Mucosa of stomach (tissue), 1 donor: ENCODE measurements around the gene NOC4L.
"Not testable (repeated sequence)": the region's sequence is repeated elsewhere in the genome, so short reads cannot be mapped to it uniquely, and the experiment has no call there.

ENCODE experiments used
- H3K27me3 ChIP-seq: one replicate; pipeline ENCODE4 v1.7.0; 2013; ENCODE audit warnings: mild to moderate bottlenecking, low read length; ENCODE audit not compliant: control insufficient read depth, insufficient read depth
- H3K36me3 ChIP-seq: one replicate; pipeline ENCODE4 v1.7.0; 2013; ENCODE audit warnings: low read length; ENCODE audit not compliant: control insufficient read depth, insufficient read depth
- H3K4me1 ChIP-seq: one replicate; pipeline ENCODE4 v1.7.0; 2013; ENCODE audit warnings: mild to moderate bottlenecking, low read length; ENCODE audit not compliant: control insufficient read depth, insufficient read depth
- H3K4me3 ChIP-seq: one replicate; pipeline ENCODE4 v1.7.0; 2013; ENCODE audit warnings: low read length
- H3K9ac ChIP-seq: one replicate; pipeline ENCODE4 v1.7.0; 2013; ENCODE audit warnings: mild to moderate bottlenecking, low read length, moderate library complexity
- H3K9me3 ChIP-seq: one replicate; pipeline ENCODE4 v1.7.0; 2013; ENCODE audit warnings: mild to moderate bottlenecking, low read length, moderate library complexity; ENCODE audit not compliant: control insufficient read depth
- donor health status: Pancreatic carcinoma.

NOC4L gene

DNA sequence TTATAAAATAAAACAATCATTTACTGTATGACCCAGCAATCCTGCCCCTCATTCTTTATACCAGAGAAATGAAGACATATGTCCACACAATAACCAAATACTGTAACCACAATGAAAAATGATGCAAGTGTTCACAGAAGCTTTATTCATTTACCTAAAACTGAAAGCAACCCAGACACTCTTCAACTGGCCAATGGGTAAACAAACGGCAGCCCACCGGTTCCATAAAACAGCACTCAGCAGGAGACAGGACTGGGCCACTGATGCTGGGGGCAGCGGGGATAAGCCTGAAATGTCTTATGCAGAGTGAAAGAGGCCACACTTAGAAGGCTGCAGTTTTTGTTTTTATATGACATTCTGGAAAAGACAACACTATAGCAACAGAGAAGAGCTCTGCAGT, 15.2 kb upstream of the NOC4L start:
- no peaks in the 10 kb centered on the region for H3K27me3 ChIP-seq
- no peaks in the 10 kb centered on the region for H3K36me3 ChIP-seq
- no peak overlapping the region for H3K4me3 ChIP-seq
- no peaks in the 10 kb centered on the region for H3K4me1 ChIP-seq
- H3K9me3 ChIP-seq: no peaks in the 10 kb centered on the region
- no peak overlapping the region for H3K9ac ChIP-seq

DNA sequence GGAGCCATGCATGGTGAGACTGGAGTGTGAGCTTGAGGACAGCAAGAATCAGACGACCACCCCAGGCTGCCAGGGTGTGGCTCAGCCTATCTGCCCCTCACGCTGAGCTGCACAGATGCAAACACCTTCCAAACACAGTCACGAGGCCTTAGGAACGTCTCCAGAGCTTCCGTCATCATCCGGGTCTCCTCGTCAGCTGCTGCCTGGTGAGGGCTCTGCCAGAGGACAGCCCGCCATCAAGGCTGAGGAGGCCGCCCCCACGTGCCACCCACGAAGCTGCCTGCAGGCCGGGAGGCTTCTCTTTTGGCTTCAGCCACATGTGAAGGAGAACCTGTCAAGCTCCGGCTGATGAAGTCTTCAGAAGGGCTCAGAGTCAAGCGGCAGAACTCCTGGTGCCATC, 13.6 kb upstream of the NOC4L start:
- no peaks in the 10 kb centered on the region for H3K27me3 ChIP-seq
- H3K36me3 ChIP-seq: no peaks in the 10 kb centered on the region
- no peaks in the 10 kb centered on the region for H3K4me1 ChIP-seq
- no peak overlapping the region for H3K4me3 ChIP-seq
- no peak overlapping the region for H3K9ac ChIP-seq
- H3K9me3 ChIP-seq: no peaks in the 10 kb centered on the region

DNA sequence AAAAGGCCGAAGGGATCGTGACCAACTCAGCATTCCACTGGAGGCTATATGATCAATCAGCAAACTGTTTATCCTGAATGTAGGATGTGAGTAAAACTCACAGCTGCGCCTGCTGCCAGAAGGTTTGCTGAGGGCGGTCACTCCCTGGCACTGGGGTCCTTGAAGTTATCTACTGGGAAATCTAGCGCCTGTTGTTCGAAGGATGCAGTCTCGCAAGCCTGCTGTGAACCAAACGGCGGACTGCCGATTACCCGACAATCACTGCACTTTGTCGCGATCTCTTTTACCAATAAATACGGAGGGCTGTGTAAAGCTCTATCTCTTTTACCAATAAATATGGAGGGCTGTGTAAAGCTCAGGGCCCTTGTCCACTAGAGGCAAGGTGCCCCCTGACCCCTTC, 13.0 kb upstream of the NOC4L start:
- H3K4me1 ChIP-seq: no peaks in the 10 kb centered on the region
- no peaks in the 10 kb centered on the region for H3K27me3 ChIP-seq
- H3K36me3 ChIP-seq: no peaks in the 10 kb centered on the region
- H3K9me3 ChIP-seq: no peaks in the 10 kb centered on the region
- no peak overlapping the region for H3K4me3 ChIP-seq
- H3K9ac ChIP-seq: no peak overlapping the region

DNA sequence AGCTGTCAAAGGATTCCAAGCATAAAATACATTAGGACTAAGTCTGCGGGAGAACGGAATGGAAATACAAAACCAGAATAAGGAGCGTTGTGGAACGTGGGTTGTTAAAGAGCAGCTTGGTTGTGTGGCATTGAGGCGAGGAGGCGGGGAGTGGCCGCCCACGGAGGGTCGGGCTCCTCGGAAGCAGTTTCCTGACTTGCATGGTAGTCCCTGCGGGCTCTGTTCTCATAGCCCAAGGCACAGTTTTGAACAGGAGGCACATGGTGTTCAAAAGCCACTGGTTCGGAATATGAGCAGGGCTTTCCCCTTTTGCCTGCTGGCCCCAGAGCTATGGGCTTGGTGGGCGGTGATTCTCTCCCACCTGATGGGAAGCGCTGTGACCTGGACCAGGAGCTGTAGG, 12.3 kb upstream of the NOC4L start:
- no peak overlapping the region for H3K4me3 ChIP-seq
- no peak overlapping the region for H3K9ac ChIP-seq
- H3K27me3 ChIP-seq: no peaks in the 10 kb centered on the region
- H3K9me3 ChIP-seq: no peaks in the 10 kb centered on the region
- H3K4me1 ChIP-seq: no peaks in the 10 kb centered on the region
- no peaks in the 10 kb centered on the region for H3K36me3 ChIP-seq

DNA sequence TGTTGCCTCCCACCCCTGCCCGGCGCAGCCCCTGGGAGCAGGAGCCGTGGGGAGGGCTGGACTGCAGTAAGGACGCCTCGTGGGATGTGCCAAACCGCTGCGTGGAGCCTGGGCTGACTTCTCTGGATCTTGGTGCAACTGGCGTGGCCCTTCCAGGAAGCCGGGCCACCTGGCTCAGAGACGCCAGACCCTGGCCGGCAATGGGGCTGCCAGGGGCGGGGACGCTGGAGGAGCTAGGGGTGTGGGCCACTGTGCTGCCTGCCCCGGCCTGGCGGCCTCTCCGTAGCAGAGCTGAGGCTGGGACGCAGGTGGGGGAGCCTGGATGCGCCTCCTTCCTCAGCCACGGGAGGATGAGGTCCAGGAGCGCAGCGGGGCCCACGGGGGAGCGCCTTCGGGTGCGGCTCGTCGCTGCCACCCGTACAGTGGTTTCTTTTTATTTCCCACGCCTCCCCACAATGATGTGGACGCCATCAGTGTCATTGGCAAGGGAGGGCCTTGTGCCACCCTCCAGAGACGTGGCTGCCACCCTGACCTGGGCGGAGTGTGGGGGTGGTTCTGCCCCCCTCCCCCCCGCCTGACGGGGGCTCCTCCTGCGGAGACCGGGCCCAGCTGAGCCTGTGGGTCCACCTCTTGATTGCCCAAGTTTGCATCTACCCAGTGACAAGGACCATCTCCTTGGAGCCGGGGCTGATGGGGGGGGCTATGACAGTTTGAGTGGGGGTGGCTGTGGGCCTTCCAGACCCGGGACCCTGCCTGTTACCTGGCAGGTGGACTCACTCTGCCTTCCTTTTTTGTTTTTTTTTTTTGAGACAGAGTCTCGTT, 11.4 kb upstream of the NOC4L start:
- no peak overlapping the region for H3K9ac ChIP-seq
- H3K4me1 ChIP-seq: no peaks in the 10 kb centered on the region
- no peaks in the 10 kb centered on the region for H3K36me3 ChIP-seq
- no peaks in the 10 kb centered on the region for H3K9me3 ChIP-seq
- no peaks in the 10 kb centered on the region for H3K27me3 ChIP-seq
- no peak overlapping the region for H3K4me3 ChIP-seq

DNA sequence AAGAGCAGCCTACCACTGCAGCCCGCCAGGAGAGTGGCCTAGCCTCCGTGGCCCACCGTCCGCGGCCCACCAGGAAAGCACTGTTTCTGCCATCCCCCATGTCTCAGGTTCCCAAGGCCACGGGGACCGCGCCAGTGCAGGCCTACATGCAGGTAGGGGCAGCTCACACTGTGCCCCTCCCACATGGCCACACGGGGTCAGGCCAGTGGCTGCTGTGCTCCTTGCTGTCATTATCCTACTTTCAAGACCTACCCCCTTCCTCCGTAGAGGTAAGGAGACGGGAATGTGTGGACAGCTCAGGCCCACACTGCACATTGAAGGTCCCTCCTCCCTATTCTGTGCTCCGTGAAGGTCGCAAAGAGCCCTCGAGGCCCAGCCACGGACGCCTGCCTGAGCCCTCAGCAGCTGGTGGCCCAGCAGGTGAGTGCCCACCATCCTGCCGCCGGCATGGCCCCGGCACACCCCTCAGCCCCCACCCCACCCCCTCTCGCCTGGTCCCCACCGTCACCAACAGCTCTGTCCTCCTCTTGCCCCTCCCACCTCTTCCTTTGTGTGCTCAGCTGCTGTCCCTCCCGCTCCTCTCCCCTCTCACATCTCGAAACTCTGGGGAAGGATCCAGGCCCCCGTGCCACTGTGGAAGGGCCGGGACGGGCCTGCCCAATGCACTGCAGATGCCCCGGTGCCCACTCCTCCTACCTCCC, 10.2 kb upstream of the NOC4L start:
- Histone ChIP-seq H3K27me3 (no peaks in the 10 kb centered on the region), H3K9me3 (no peaks in the 10 kb centered on the region), H3K36me3 (no peaks in the 10 kb centered on the region), H3K4me3 (no peak overlapping the region), H3K4me1 (no peaks in the 10 kb centered on the region), H3K9ac (no peak overlapping the region)

DNA sequence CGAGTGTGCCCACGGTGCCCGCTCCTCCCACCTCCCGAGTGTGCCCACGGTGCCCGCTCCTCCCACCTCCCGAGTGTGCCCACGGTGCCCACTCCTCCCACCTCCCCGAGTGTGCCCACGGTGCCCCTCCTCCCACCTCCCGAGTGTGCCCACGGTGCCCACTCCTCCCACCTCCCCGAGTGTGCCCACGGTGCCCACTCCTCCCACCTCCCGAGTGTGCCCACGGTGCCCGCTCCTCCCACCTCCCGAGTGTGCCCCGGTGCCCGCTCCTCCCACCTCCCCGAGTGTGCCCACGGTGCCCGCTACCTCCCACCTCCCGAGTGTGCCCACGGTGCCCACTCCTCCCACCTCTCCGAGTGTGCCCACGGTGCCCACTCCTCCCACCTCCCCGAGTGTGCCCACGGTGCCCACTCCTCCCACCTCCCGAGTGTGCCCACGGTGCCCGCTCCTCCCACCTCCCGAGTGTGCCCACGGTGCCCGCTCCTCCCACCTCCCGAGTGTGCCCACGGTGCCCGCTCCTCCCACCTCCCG, 9.5 kb upstream of the NOC4L start:
- not testable (repeated sequence) for H3K36me3 ChIP-seq, H3K9ac ChIP-seq, H3K9me3 ChIP-seq, H3K4me1 ChIP-seq, H3K4me3 ChIP-seq, H3K27me3 ChIP-seq

DNA sequence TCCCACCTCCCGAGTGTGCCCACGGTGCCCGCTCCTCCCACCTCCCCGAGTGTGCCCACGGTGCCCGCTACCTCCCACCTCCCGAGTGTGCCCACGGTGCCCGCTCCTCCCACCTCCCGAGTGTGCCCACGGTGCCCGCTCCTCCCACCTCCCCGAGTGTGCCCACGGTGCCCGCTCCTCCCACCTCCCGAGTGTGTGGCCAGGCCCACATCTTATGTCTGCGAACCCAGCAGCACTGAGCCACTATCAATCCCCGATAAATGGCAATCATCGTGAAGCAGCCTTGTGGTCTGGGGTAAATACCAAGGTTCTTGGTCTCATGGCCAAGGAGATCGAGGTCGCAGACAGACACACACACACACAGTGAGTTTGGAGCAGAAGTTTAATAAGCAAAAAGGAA, 8.0 kb upstream of the NOC4L start:
- not testable (repeated sequence) for H3K9ac ChIP-seq, H3K4me3 ChIP-seq, H3K9me3 ChIP-seq, H3K4me1 ChIP-seq, H3K36me3 ChIP-seq, H3K27me3 ChIP-seq

DNA sequence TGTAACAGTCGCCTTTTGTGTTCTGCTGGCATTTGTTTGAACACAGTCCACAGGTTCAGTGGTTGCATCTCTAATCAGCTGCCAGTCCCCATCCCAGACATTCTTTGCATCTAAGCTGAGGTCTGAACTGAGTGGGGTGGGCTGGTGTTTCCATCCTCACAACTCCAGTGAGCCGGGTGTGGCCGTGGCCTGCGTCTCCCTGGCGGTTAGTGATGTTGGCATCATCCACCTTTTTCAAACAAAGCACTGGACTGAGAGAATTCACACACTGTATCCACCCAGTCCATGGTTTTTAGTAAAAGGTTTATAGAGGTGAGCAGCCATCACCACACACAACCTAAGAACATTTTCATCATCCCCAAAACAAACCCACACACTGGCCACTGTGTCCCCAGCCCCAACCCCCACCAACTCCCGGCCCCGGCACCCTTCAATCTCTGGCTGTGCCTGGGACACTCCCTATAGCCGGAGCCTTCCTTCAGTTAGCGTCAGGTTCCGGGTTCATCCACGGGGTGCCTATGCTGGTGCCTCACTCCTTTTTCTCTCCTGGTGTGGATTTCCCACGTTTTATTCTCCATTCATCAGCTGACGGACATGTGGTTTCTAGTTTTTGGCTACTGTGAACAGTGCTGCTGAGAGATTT, 6.7 kb upstream of the NOC4L start:
- Histone ChIP-seq H3K4me3 (no peak overlapping the region), H3K36me3 (peaks cover 3% of the 10 kb centered on the region), H3K27me3 (no peaks in the 10 kb centered on the region), H3K4me1 (peaks cover 2% of the 10 kb centered on the region), H3K9me3 (no peaks in the 10 kb centered on the region), H3K9ac (no peak overlapping the region)

DNA sequence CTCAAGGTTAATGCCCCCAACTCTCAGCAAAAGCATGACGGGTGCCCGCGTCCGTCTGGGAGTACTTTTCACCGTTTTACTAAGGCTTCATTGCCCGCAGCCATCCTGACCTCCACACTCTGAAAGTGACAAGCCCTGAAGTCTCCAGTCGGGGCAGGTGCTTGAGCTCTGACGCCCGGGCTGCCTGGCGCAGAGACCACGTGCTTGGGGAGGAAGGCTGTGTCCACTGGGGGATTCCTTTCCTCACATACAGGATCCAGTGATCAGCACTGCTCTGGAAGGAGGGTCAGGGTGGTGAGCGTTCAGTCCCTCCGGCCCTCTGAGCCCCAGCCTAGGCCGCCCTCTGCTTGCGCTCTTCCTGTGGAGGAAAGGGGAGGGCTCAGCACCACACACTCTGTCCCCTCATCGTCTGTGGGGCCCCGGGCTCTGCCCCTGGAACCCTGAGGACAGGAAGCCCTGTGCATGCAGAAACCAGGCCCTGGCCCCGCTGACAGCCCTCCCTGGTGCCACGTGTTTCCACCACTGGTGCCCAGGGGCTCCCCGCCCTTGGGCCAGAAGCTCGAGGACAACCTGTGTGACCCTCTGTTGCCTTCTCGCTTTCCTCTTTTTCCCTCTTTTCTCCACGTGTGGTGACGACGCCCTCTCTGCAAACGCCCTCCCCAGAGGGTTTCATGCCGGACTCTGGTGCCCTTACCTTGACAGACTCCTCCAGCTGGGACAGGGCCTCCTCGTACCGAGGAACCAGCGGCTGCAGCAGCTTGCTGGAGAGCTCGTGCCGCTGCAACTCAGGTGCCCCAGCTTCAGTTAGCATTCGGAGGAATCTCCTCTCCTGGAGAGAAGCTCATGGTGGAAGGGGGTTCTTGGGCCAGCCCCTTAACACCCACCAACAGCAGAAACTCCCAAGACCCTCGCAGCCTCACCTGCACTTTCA, 5.1 kb upstream of the NOC4L start:
- Histone ChIP-seq H3K27me3 (no peaks in the 10 kb centered on the region), H3K4me3 (no peak overlapping the region), H3K4me1 (peaks cover 11% of the 10 kb centered on the region), H3K36me3 (peaks cover 3% of the 10 kb centered on the region), H3K9ac (no peak overlapping the region), H3K9me3 (no peaks in the 10 kb centered on the region)

DNA sequence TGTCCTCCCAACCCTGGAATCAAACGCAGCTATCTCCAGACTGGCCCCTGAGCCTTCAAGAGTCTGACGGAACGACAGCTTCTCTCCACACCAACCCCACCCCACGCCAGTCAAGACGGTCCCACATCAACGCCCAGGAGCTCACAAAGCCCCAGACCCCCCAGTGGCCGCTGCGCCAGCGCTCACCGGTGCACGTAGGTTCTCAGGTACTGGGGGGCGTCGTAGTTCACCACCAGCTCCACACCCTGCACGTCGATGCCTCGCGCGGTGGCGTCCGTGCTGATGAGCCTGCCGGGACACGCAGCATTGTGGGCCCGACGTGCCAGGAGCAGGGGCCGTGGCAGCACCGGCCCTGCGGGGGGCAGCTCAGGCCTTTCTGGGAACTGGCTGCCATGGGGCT, 4.3 kb upstream of the NOC4L start:
- Histone ChIP-seq H3K4me3 (no peak overlapping the region), H3K9ac (no peak overlapping the region), H3K4me1 (peaks cover 13% of the 10 kb centered on the region), H3K9me3 (no peaks in the 10 kb centered on the region), H3K36me3 (peaks cover 3% of the 10 kb centered on the region), H3K27me3 (no peaks in the 10 kb centered on the region)
